ENCODE data around the gene TMF1. TPM values are rescaled to one million over a fixed set of nuclear protein-coding genes. Genes with fewer than 3 reads are reported as not detected.
A peak's percentile ranks its signal among the peaks of the same experiment; 100 is the strongest.

TMF1 gene
- total and polyA plus RNA-seq, 9 donors: 12.2 to 36.2 (median 26.4) TPM

- no peak for DNase-seq
- peaks cover 24% of the 10 kb centered on the region for H3K4me1 ChIP-seq (ENCODE audit: control insufficient read depth, insufficient read depth, low read length)
- H3K4me3 ChIP-seq (ENCODE audit: low read length): no peak overlapping the region
- H3K27ac ChIP-seq (ENCODE audit: low read length): no peak overlapping the region
- peaks cover 18% of the 10 kb centered on the region for H3K36me3 ChIP-seq (ENCODE audit: control insufficient read depth, insufficient read depth, low read length)
- no peaks in the 10 kb centered on the region for H3K27me3 ChIP-seq (ENCODE audit: control insufficient read depth, insufficient read depth, low read length)
- H3K9me3 ChIP-seq (replicated peaks; ENCODE audit: control insufficient read depth, low read depth, low read length): no peaks in the 10 kb centered on the region
- 73% methylated on average over 3 of the region's 3 CpGs for WGBS (ENCODE audit: insufficient coverage)
Measured at GRCh38 chr3:69090021-69090420, 37.9 kb upstream of the TMF1 start.

GRCh38 chr3:69088063-69088462, 35.9 kb upstream of the TMF1 start:
- H3K27me3 ChIP-seq (ENCODE audit: control insufficient read depth, insufficient read depth, low read length): no peaks in the 10 kb centered on the region
- peaks cover 10% of the 10 kb centered on the region for H3K36me3 ChIP-seq (ENCODE audit: control insufficient read depth, insufficient read depth, low read length)
- DNase-seq: peak; percentile 34
- H3K4me1 ChIP-seq (ENCODE audit: control insufficient read depth, insufficient read depth, low read length): peaks cover 32% of the 10 kb centered on the region
- WGBS (ENCODE audit: insufficient coverage): no CpG with 5 or more reads among the region's 2 CpGs
- no peaks in the 10 kb centered on the region for H3K9me3 ChIP-seq (replicated peaks; ENCODE audit: control insufficient read depth, low read depth, low read length)
- H3K27ac ChIP-seq (ENCODE audit: low read length): no peak overlapping the region
- no peak overlapping the region for H3K4me3 ChIP-seq (ENCODE audit: low read length)

- Histone ChIP-seq H3K27ac (ENCODE audit: low read length) (peak overlapping the region; percentile 88), H3K4me1 (ENCODE audit: control insufficient read depth, insufficient read depth, low read length) (peaks cover 35% of the 10 kb centered on the region), H3K36me3 (ENCODE audit: control insufficient read depth, insufficient read depth, low read length) (peaks cover 9% of the 10 kb centered on the region), H3K27me3 (ENCODE audit: control insufficient read depth, insufficient read depth, low read length) (no peaks in the 10 kb centered on the region), H3K4me3 (ENCODE audit: low read length) (peak overlapping the region; percentile 1), H3K9me3 (replicated peaks; ENCODE audit: control insufficient read depth, low read depth, low read length) (no peaks in the 10 kb centered on the region)
- WGBS (ENCODE audit: insufficient coverage): 100% methylated on average over 1 of the region's 3 CpGs
- no peak for DNase-seq
Measured at GRCh38 chr3:69087030-69087791, 35.1 kb upstream of the TMF1 start.

GRCh38 chr3:69085833-69086722, 33.9 kb upstream of the TMF1 start:
- Histone ChIP-seq H3K9me3 (replicated peaks; ENCODE audit: control insufficient read depth, low read depth, low read length) (no peaks in the 10 kb centered on the region), H3K4me3 (ENCODE audit: low read length) (peak overlapping the region; percentile 90), H3K27me3 (ENCODE audit: control insufficient read depth, insufficient read depth, low read length) (no peaks in the 10 kb centered on the region), H3K4me1 (ENCODE audit: control insufficient read depth, insufficient read depth, low read length) (peaks cover 40% of the 10 kb centered on the region), H3K36me3 (ENCODE audit: control insufficient read depth, insufficient read depth, low read length) (peaks cover 6% of the 10 kb centered on the region), H3K27ac (ENCODE audit: low read length) (peak overlapping the region; percentile 88)
- peak; percentile 92 for DNase-seq
- 0% methylated on average over 1 of the region's 8 CpGs for WGBS (ENCODE audit: insufficient coverage)

- peaks cover 6% of the 10 kb centered on the region for H3K36me3 ChIP-seq (ENCODE audit: control insufficient read depth, insufficient read depth, low read length)
- peak; percentile 53 for DNase-seq
- H3K27me3 ChIP-seq (ENCODE audit: control insufficient read depth, insufficient read depth, low read length): no peaks in the 10 kb centered on the region
- H3K9me3 ChIP-seq (replicated peaks; ENCODE audit: control insufficient read depth, low read depth, low read length): no peaks in the 10 kb centered on the region
- H3K4me1 ChIP-seq (ENCODE audit: control insufficient read depth, insufficient read depth, low read length): peaks cover 44% of the 10 kb centered on the region
- WGBS (ENCODE audit: insufficient coverage): under 1% methylated on average over 11 of the region's 26 CpGs
- peak overlapping the region; percentile 88 for H3K27ac ChIP-seq (ENCODE audit: low read length)
- peak overlapping the region; percentile 90 for H3K4me3 ChIP-seq (ENCODE audit: low read length)
Measured at GRCh38 chr3:69085168-69085832, 33.2 kb upstream of the TMF1 start.

- Histone ChIP-seq H3K27ac (ENCODE audit: low read length) (peak within 1 kb of the TSS; percentile 88), H3K27me3 (ENCODE audit: control insufficient read depth, insufficient read depth, low read length) (no peaks in the 10 kb centered on the region), H3K36me3 (ENCODE audit: control insufficient read depth, insufficient read depth, low read length) (peaks cover 2% of the 10 kb centered on the region), H3K4me3 (ENCODE audit: low read length) (peak within 1 kb of the TSS; percentile 90), H3K4me1 (ENCODE audit: control insufficient read depth, insufficient read depth, low read length) (peaks cover 41% of the 10 kb centered on the region), H3K9me3 (replicated peaks; ENCODE audit: control insufficient read depth, low read depth, low read length) (no peaks in the 10 kb centered on the region)
- DNase-seq: peak; percentile 98
- WGBS (ENCODE audit: insufficient coverage): 3% methylated on average over 24 of the region's 32 CpGs
Measured at GRCh38 chr3:69084326-69085167, 32.4 kb upstream of the TMF1 start, which contains the start of gene ARL6IP5. Gene ARL6IP5, plus strand, starts transcription at chr3:69084937. Its CDS starts 111 bp downstream, at chr3:69085048.

GRCh38 chr3:69082805-69083204, 30.7 kb upstream of the TMF1 start:
- Histone ChIP-seq H3K36me3 (ENCODE audit: control insufficient read depth, insufficient read depth, low read length) (no peaks in the 10 kb centered on the region), H3K27me3 (ENCODE audit: control insufficient read depth, insufficient read depth, low read length) (no peaks in the 10 kb centered on the region), H3K9me3 (replicated peaks; ENCODE audit: control insufficient read depth, low read depth, low read length) (no peaks in the 10 kb centered on the region), H3K4me3 (ENCODE audit: low read length) (no peak overlapping the region), H3K4me1 (ENCODE audit: control insufficient read depth, insufficient read depth, low read length) (peaks cover 41% of the 10 kb centered on the region), H3K27ac (ENCODE audit: low read length) (peak overlapping the region; percentile 54)
- DNase-seq: peak; percentile 80

GRCh38 chr3:69082361-69082760, 30.2 kb upstream of the TMF1 start:
- no peak for DNase-seq
- Histone ChIP-seq H3K27ac (ENCODE audit: low read length) (peak overlapping the region; percentile 39), H3K36me3 (ENCODE audit: control insufficient read depth, insufficient read depth, low read length) (no peaks in the 10 kb centered on the region), H3K4me1 (ENCODE audit: control insufficient read depth, insufficient read depth, low read length) (peaks cover 40% of the 10 kb centered on the region), H3K9me3 (replicated peaks; ENCODE audit: control insufficient read depth, low read depth, low read length) (no peaks in the 10 kb centered on the region), H3K27me3 (ENCODE audit: control insufficient read depth, insufficient read depth, low read length) (no peaks in the 10 kb centered on the region), H3K4me3 (ENCODE audit: low read length) (no peak overlapping the region)
- WGBS (ENCODE audit: insufficient coverage): no CpG with 5 or more reads among the region's 2 CpGs

GRCh38 chr3:69081583-69082262, 29.6 kb upstream of the TMF1 start:
- DNase-seq: peak; percentile 62
- peak overlapping the region; percentile 39 for H3K27ac ChIP-seq (ENCODE audit: low read length)

More at GRCh38 chr3:69081583-69082262, 29.6 kb upstream of the TMF1 start:
- Histone ChIP-seq H3K9me3 (replicated peaks; ENCODE audit: control insufficient read depth, low read depth, low read length) (no peaks in the 10 kb centered on the region), H3K4me1 (ENCODE audit: control insufficient read depth, insufficient read depth, low read length) (peaks cover 33% of the 10 kb centered on the region), H3K27me3 (ENCODE audit: control insufficient read depth, insufficient read depth, low read length) (no peaks in the 10 kb centered on the region), H3K4me3 (ENCODE audit: low read length) (no peak overlapping the region), H3K36me3 (ENCODE audit: control insufficient read depth, insufficient read depth, low read length) (no peaks in the 10 kb centered on the region)
- 74% methylated on average over 5 of the region's 5 CpGs for WGBS (ENCODE audit: insufficient coverage)

Measured in muscle of leg (tissue), 11 donors.